Liver (tissue), 9 donors: ENCODE results near the gene KIAA1586. TPM values are rescaled to one million over a fixed set of nuclear protein-coding genes. Genes with fewer than 3 reads are reported as not detected.
"Not testable (repeated sequence)": the region's sequence is repeated elsewhere in the genome, so short reads cannot be mapped to it uniquely, and the experiment has no call there.

Experiments
- DNase-seq: peaks from one replicate; pipeline ENCODE4 v3.0.0-alpha.2; 2017; ENCODE audit warnings: low spot score
- H3K27ac ChIP-seq, 2 donors: one replicate each; pipeline ENCODE4 v1.7.0; 2013; ENCODE audit warnings: inconsistent platforms in 2 of 2, low read length in 2 of 2, control low read depth in 1 of 2, low read depth in 1 of 2, mild to moderate bottlenecking in 1 of 2
- H3K27me3 ChIP-seq, 4 donors: one replicate each; pipeline versions ENCODE4 v1.6.1 to v1.7.0; 2013; ENCODE audit warnings: low read length in 3 of 4, inconsistent platforms in 1 of 4, mild to moderate bottlenecking in 1 of 4, moderate library complexity in 1 of 4; ENCODE audit not compliant: control insufficient read depth in 4 of 4, insufficient read depth in 4 of 4
- H3K36me3 ChIP-seq, 4 donors: one replicate each; pipeline versions ENCODE4 v1.6.1 to v1.7.0; 2013; ENCODE audit warnings: low read length in 3 of 4, mild to moderate bottlenecking in 3 of 4, low read depth in 1 of 4, moderate library complexity in 1 of 4; ENCODE audit not compliant: control insufficient read depth in 4 of 4, insufficient read depth in 3 of 4
- H3K4me1 ChIP-seq, 4 donors: one replicate each; pipeline versions ENCODE4 v1.6.1 to v1.7.0; 2013; ENCODE audit warnings: low read length in 3 of 4, mild to moderate bottlenecking in 3 of 4, moderate library complexity in 1 of 4; ENCODE audit not compliant: control insufficient read depth in 4 of 4, insufficient read depth in 4 of 4
- H3K4me3 ChIP-seq, 3 donors: one replicate each; pipeline versions ENCODE4 v1.6.1 to v1.7.0; 2013; ENCODE audit warnings: low read length in 3 of 3, control low read depth in 1 of 3, low read depth in 1 of 3, mild to moderate bottlenecking in 1 of 3
- H3K9ac ChIP-seq, 2 donors: one replicate each; pipeline ENCODE4 v1.7.0; 2013; ENCODE audit warnings: low read length in 2 of 2, mild to moderate bottlenecking in 2 of 2, moderate library complexity in 2 of 2, control low read depth in 1 of 2, low read depth in 1 of 2
- H3K9me3 ChIP-seq, 4 donors: one replicate each; pipeline versions ENCODE4 v1.6.1 to v1.7.0; 2013; ENCODE audit warnings: low read length in 3 of 4; ENCODE audit not compliant: control insufficient read depth in 4 of 4
- ATF3 ChIP-seq: IDR thresholded peaks from 2 replicates; pipeline ENCODE4 v1.6.1; 2016; ENCODE audit warnings: antibody characterized with exemption
- CTCF ChIP-seq: fragments of 150-350 bp; IDR thresholded peaks from 2 replicates; pipeline ENCODE4 v1.5.1; 2017; ENCODE audit warnings: improper control_type of control experiment, low read depth, low read length; ENCODE audit not compliant: missing input control
- FOXA1 ChIP-seq: IDR thresholded peaks from 2 replicates; pipeline ENCODE4 v1.6.1; 2016; ENCODE audit warnings: antibody characterized with exemption
- FOXA2 ChIP-seq: IDR thresholded peaks from 2 replicates; pipeline ENCODE4 v1.6.1; 2016; ENCODE audit warnings: antibody characterized with exemption
- GABPA ChIP-seq, 2 donors: IDR thresholded peaks in 1 of 2; conservative IDR thresholded peaks in 1 of 2; 2 replicates each; pipeline ENCODE4 v1.6.1; 2016; ENCODE audit warnings: antibody characterized with exemption in 2 of 2, mild to moderate bottlenecking in 1 of 2, moderate library complexity in 1 of 2
- HNF4A ChIP-seq, 2 donors: conservative IDR thresholded peaks; 2 replicates each; pipeline ENCODE4 v1.6.1; 2016; ENCODE audit warnings: antibody characterized with exemption in 2 of 2, mild to moderate bottlenecking in 2 of 2
- JUND ChIP-seq, 2 donors: IDR thresholded peaks; 2 replicates each; pipeline ENCODE4 v1.6.1; 2016; ENCODE audit warnings: antibody characterized with exemption in 2 of 2
- MAX ChIP-seq: IDR thresholded peaks from 2 replicates; pipeline ENCODE4 v1.6.1; 2016; ENCODE audit warnings: antibody characterized with exemption
- NR2F2 ChIP-seq: IDR thresholded peaks from 2 replicates; pipeline ENCODE4 v1.6.1; 2016; ENCODE audit warnings: antibody characterized with exemption
- RAD21 ChIP-seq, 2 donors: IDR thresholded peaks; 2 replicates each; pipeline ENCODE4 v1.6.1; 2016; ENCODE audit warnings: antibody characterized with exemption in 2 of 2, mild to moderate bottlenecking in 2 of 2
- REST ChIP-seq: IDR thresholded peaks from 2 replicates; pipeline ENCODE4 v1.6.1; 2016; ENCODE audit warnings: antibody characterized with exemption, mild to moderate bottlenecking
- SP1 ChIP-seq: IDR thresholded peaks from 2 replicates; pipeline ENCODE4 v1.6.1; 2018; ENCODE audit warnings: antibody characterized with exemption, mild to moderate bottlenecking
- YY1 ChIP-seq: IDR thresholded peaks from 2 replicates; pipeline ENCODE4 v1.6.1; 2016; ENCODE audit warnings: antibody characterized with exemption, mild to moderate bottlenecking
- ZBTB33 ChIP-seq: IDR thresholded peaks from 2 replicates; pipeline ENCODE4 v1.6.1; 2016; ENCODE audit warnings: antibody characterized with exemption
- WGBS: extraction: QIAGEN DNeasy Blood & Tissue Kit; methylation state at CpG from one replicate; pipeline ENCODE4 v1.1.7; 2013; 5-methylcytosine and 5-hydroxymethylcytosine counted together
- polyA plus RNA-seq, 2 donors: library from polyadenylated mRNA; stranded (reverse) in 1 of 2; unstranded in 1 of 2; fragments of 200-250 nt in 1 of 2; fragments of >200 nt in 1 of 2; fragmentation: Nextera tagmentation in 1 of 2; extraction: Ambion mirVana in 1 of 2; gene quantifications; one replicate each; pipeline versions ENCODE4 v1.2.1 to v1.2.3, GENCODE V29; 2013 to 2015
- total RNA-seq, 2 donors: library from RNA; depleted of rRNA; stranded (reverse); fragments of >200 nt; gene quantifications; one replicate each; pipeline ENCODE4 v1.2.3, GENCODE V29; 2014
- donor health status: healthy.
- donor health status: healthy.
- donor health status: healthy.
- donor health status: healthy.
- donor health status: healthy.

Gene KIAA1586
- total and polyA plus RNA-seq, 4 donors, result 2.1 to 25.0 (median 5.5) TPM

- not testable (repeated sequence) for H3K27ac ChIP-seq, H3K9ac ChIP-seq, H3K4me1 ChIP-seq, DNase-seq, H3K9me3 ChIP-seq, H3K36me3 ChIP-seq, H3K4me3 ChIP-seq, H3K27me3 ChIP-seq
- 87% methylated on average over 6 of the region's 6 CpGs for WGBS
These were observed 1.4 kb downstream of the KIAA1586 start for GRCh38 chr6:57047859-57048258.

- H3K27ac ChIP-seq, result no peak overlapping the region
- no peaks in the 10 kb centered on the region for H3K9me3 ChIP-seq
- H3K4me3 ChIP-seq, result no peak overlapping the region
- H3K27me3 ChIP-seq, result no peaks in the 10 kb centered on the region
- TF ChIP-seq JUND (IDR thresholded peaks at IDR 0.05), result no peak
- H3K4me1 ChIP-seq, result peaks cover 0 to 8% (median 1%) of the 10 kb centered on the region in 4 donors
- no peak overlapping the region for H3K9ac ChIP-seq
- DNase-seq, result no peak
- H3K36me3 ChIP-seq, result peaks cover 2 to 13% (median 11%) of the 10 kb centered on the region in 4 donors
- 95% methylated on average over 5 of the region's 5 CpGs for WGBS
These were observed 2.1 kb downstream of the KIAA1586 start for GRCh38 chr6:57048577-57048976.

- Histone ChIP-seq H3K4me3 (no peak overlapping the region), H3K36me3 (peaks cover 0 to 12% (median 4%) of the 10 kb centered on the region in 4 donors), H3K27ac (no peak overlapping the region), H3K9me3 (no peaks in the 10 kb centered on the region), H3K4me1 (no peaks in the 10 kb centered on the region), H3K27me3 (no peaks in the 10 kb centered on the region), H3K9ac (no peak overlapping the region)
- DNase-seq, result no peak
- TF ChIP-seq ATF3 (no peak), ZBTB33 (no peak), FOXA2 (no peak), YY1 (no peak), HNF4A (conservative IDR thresholded peaks at IDR 0.05) (no peak), SP1 (no peak), JUND (IDR thresholded peaks at IDR 0.05) (no peak), GABPA (IDR thresholded peaks at IDR 0.05 in 1 of 2, conservative IDR thresholded peaks at IDR 0.05 in 1 of 2) (no peak), MAX (no peak), NR2F2 (no peak), CTCF (no peak), FOXA1 (no peak), RAD21 (IDR thresholded peaks at IDR 0.05) (no peak), REST (no peak)
- 93% methylated on average over 3 of the region's 3 CpGs for WGBS
These were observed 17.4 kb downstream of the KIAA1586 start for GRCh38 chr6:57063847-57064246.
